Hypothalamus (tissue), 51 donors: ENCODE data around the gene STIM1.
"Not testable (repeated sequence)": the region's sequence is repeated elsewhere in the genome, so short reads cannot be mapped to it uniquely, and the experiment has no call there.

ENCODE experiments used
- DNase-seq, 51 donors: peaks; one replicate each; lab custom pipeline; 2025; lab: John Stamatoyannopoulos, UW

The STIM1 gene

GRCh38 chr11:3849297-3849874 lies 6.1 kb upstream of the STIM1 start:
- peak in 2 of 51 donors; percentile 4 to 47 for DNase-seq

GRCh38 chr11:3853545-3853842 lies 2.0 kb upstream of the STIM1 start:
- no peak for DNase-seq

GRCh38 chr11:3853899-3854659 lies 1.4 kb upstream of the STIM1 start:
- DNase-seq, result peak in 4 of 51 donors; percentile 13 to 66 (median 36)

- no peak for DNase-seq
Measured at GRCh38 chr11:3854660-3854976, 846 bp upstream of the STIM1 start.

GRCh38 chr11:3855808-3856491 lies 486 bp downstream of the STIM1 start:
- peak in 10 of 51 donors; percentile 37 to 71 (median 56) for DNase-seq

- no peak for DNase-seq
Measured at GRCh38 chr11:3856856-3857553, 1.5 kb downstream of the STIM1 start.

- no peak for DNase-seq
Measured at GRCh38 chr11:3857628-3858027, 2.2 kb downstream of the STIM1 start.

GRCh38 chr11:3859373-3859881 lies 4.0 kb downstream of the STIM1 start:
- DNase-seq, result peak in 1 of 51 donors; percentile 7

- no peak for DNase-seq
Measured at GRCh38 chr11:3860375-3860774, 4.9 kb downstream of the STIM1 start.

GRCh38 chr11:3860898-3861393 lies 5.5 kb downstream of the STIM1 start:
- DNase-seq, result not testable (repeated sequence)

- DNase-seq, result no peak
Measured at GRCh38 chr11:3861683-3862082, 6.2 kb downstream of the STIM1 start.

GRCh38 chr11:3865388-3866193 lies 10.1 kb downstream of the STIM1 start:
- DNase-seq, result no peak

- no peak for DNase-seq
Measured at GRCh38 chr11:3866206-3866605, 10.7 kb downstream of the STIM1 start.

GRCh38 chr11:3866836-3867208 lies 11.4 kb downstream of the STIM1 start:
- no peak for DNase-seq

GRCh38 chr11:3867209-3868091 lies 12.0 kb downstream of the STIM1 start:
- DNase-seq, result no peak

GRCh38 chr11:3873712-3874349 lies 18.4 kb downstream of the STIM1 start:
- DNase-seq, result no peak

GRCh38 chr11:3876613-3877012 lies 21.1 kb downstream of the STIM1 start:
- DNase-seq, result no peak

- DNase-seq, result no peak
Measured at GRCh38 chr11:3877364-3878257, 22.1 kb downstream of the STIM1 start.
